HG02981 (cell line): ENCODE results near the gene CREG2.

Experiments
- ATAC-seq: cut with Tn5 transposase; IDR thresholded peaks from one replicate; pipeline ENCODE4 v1.9.1; 2021; ENCODE audit warnings: mild to moderate bottlenecking, moderate library complexity; ENCODE audit not compliant: unreplicated experiment

The CREG2 gene

DNA sequence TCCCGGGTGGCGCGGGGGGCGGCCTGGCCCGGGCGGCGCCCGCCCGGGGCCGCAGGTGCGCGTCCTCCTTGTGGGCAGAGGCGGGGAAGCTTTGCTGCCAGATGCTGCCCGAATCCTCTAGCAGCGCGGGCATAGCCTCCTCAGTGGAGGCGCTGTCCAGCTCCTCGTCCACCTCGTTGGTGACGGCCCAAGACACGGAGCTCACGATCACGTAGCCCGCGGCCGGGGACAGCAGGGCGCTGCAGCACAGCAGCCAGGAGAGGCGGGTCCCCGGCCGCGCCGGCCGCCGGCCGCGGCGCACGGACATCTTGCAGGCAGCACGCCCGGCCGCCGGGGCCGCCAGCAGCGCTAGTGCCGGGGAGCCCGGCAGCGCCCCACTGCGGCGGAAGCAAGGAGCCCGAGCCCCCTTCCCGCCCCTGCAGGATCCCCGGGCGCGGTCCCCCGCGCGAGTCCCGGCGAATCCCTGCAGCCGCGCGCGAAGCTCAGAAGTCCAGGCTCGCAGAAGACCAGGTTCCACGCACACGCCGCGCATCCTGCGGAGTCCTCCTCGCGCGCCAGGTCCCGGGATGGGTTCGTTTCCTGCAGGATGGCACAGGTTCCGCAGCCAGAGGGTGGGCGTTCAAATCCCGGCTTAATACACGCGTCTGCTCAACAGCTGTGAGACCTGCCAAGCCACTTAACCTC is at the start of gene CREG2:
CREG2 (minus strand) TSS at position 353 of the 684 bp plus-strand sequence; CDS start at position 307, 46 bp downstream.
- no peak for ATAC-seq

DNA sequence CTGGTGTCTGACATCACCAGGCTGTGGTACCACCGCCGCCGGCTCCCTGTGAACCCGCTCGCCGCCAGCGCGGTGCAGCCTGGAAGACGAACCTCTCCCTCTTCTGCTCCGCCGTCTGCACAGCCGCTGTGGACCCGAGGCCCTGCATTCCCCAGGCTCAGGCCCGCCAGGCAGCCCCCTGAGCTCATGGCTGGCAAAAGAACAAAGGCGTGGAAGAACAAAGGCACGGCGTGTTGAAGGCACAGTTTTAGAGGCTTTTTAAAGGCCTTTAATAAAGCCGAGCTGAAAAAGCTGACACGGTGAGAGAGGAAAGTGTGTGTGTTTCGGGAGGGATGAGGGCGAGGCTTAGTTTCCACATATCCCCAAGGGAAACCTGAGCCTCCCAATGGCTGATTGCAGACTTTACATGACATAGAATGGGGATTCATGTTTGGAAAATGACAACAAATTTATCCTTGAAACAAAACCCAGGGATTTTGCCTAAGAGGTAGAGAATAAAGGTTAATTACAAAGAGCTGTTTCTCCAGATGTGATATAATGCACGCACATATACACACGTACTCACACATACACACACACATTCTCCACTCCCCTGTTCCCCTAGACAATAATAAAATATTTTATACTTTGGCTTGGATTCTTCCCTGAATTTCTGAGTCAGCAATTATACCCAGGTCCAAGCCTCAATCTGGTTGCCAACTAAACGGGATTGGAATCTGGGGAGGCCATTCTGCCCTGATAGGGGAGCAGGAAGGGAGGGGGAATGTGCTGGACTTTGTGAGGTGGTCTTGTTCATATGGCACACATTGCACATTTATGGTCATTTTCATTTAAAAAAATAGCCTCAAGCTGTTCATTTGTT is 47.9 kb upstream of the CREG2 start:
- ATAC-seq: no peak

- no peak for ATAC-seq
These were observed 46.2 kb upstream of the CREG2 start for GRCh38 chr2:101433465-101433864.

DNA sequence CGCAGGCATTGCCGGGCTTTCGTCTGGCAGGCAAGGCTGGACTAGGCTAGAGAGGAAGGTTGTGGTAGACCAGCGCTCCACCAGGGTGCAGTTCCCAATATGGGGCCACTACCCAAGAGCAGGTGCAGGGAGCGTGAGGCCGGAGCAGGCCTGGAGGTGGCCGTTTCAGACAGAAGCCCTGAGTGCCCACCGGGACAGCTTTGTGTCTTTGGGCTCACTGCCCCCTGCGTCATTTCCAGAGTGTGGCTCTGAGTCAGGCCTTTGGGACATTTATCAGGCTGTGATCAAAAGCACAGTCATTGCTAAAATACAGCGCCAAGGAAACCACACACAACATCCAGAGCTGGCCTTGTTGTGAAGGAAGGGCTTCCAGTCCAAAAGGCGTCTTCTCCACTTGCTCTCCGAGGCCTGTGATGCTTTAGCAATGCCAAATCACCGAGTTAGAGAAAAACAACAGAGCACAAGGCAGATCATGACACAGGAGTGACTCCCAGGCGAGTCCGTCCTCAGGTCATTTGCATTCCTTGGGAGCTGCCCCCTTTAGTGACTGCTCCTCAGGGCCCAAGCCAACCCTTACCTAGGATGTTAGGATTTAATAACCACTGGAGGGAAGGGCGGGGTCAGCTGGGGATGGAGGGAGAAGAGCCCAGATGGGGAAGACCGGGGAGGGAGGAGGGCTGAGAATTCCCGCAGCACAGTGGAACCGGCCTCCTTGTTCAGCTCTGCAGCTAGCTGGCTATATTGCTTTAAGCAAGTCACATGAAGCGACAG is 45.3 kb upstream of the CREG2 start:
- no peak for ATAC-seq

- ATAC-seq: no peak
These were observed 44.2 kb upstream of the CREG2 start for GRCh38 chr2:101431486-101431885.

DNA sequence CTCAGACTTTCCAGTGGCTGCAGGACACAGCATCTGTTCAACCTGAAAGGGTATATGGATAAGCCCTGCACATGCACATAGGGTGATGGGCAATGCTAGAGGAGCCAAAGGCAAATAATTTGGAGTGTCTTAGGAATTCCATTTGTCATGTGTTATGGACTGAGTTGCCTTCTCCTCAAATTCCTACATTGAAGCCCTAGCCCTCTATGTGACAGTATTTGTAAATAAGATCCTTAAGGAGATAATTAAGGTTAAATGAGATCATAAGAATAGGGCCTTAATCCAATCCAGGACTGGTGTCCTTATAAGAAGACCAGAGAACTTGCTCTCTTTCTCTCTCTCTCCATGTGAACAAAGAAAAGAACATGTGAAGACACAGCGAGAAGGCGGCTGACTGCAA is 42.9 kb upstream of the CREG2 start:
- no peak for ATAC-seq

- ATAC-seq: no peak
These were observed 42.1 kb upstream of the CREG2 start for GRCh38 chr2:101429453-101429852.

- ATAC-seq: no peak
These were observed 41.3 kb upstream of the CREG2 start for GRCh38 chr2:101428422-101429176.

- no peak for ATAC-seq
These were observed 40.4 kb upstream of the CREG2 start for GRCh38 chr2:101427743-101428142.

DNA sequence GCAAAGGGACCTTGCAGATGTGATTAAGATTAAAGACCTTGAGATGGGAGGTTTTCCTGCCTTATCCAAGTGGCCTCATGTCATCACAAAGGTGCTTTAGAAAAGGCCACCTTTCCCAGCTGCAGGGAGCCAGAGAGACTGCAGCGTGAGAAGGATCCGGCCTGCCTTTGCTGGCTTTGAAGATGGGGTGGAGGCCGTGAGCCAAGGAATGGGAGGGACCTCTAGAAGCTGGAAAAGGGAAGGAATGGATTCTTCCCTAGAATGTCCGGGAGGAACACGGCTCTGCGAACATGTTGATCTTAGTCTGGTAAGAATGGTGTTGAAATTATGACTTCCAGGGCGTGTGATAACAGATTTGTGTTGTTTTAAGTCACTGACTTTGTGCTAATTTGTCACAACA is 39.9 kb upstream of the CREG2 start:
- no peak for ATAC-seq

GRCh38 chr2:101426822-101427221 is 39.5 kb upstream of the CREG2 start:
- no peak for ATAC-seq

DNA sequence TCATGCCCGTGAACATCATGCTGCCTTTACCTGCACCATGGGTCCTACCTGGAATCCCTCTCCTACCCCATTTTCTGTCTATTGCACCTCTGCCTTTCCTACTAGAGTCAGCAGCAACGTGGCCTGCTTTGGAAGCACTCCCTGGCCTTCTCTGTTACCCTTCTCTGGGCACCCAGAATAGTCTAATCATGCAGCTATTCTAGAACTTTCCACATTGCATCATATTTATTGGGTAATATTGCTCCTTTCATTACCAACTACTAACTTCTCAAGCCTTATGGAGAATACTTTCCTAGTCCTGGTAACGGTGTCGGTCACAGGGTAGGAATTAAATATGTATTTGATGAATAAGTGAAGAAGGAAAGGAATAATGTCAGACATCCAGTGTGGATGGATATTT is 33.3 kb upstream of the CREG2 start:
- no peak for ATAC-seq

DNA sequence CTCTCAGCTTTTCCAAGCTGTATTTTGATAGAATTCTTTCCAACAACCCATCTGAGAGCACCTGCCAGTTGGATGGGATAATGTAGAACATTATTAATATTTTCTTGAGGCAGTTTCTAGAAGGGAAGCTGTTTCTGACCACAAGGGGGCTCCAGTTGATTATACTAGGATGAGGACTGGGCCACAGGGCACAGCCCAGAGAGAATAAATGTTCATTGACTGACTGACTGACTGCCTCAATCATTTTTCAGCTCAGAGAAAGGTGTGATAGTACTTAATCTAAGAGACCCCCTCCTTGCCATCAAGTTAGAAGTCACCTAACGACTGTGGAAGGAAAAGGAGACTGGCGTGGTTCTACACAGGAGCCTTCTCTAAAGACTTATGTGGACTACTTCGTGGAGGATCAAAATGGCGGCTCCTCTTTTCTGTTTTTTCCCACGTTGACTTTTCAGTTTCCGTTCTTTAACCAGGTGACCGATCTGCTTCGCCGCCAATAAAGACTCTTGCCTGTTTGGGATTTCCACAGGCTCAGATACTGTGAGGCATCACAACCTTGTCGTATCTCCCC is 31.9 kb upstream of the CREG2 start:
- ATAC-seq: no peak

DNA sequence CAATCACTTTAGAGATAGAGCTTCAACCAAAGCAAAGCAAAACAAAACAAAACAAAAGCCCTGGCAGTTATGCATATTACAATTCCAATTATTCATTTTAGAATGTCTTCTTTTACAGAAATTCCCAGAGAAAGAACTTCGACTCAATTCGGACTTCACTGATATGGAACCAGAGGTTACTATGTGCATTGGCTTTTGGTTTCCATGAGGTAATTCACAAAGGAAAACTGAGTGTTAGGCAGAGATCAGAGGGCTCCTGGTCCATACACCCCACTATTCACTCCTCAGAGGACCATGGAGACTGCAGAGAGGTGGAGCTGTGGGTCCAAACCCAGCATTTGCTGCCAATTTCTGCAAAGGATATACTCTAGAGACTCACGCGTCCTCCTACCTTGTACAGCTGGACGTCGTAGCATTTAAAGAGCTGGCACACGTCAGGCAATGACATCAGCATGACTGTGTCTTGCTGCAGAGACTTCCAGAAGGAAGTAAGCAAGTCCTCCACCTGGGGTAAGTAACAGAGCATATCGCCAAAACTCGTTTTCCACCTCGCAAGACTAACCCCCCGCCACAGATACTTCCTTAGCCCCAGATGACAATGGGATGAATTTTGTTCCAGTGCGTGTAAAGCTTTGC is 31.3 kb upstream of the CREG2 start:
- ATAC-seq: no peak

GRCh38 chr2:101416609-101417008 is 29.3 kb upstream of the CREG2 start:
- no peak for ATAC-seq

- no peak for ATAC-seq
These were observed 28.6 kb upstream of the CREG2 start for GRCh38 chr2:101415884-101416283.

- ATAC-seq: no peak
These were observed 27.9 kb upstream of the CREG2 start for GRCh38 chr2:101415220-101415619.

GRCh38 chr2:101412092-101412694 is 24.9 kb upstream of the CREG2 start:
- no peak for ATAC-seq

- no peak for ATAC-seq
These were observed 23.4 kb upstream of the CREG2 start for GRCh38 chr2:101410746-101411145.

- ATAC-seq: no peak
These were observed 22.8 kb upstream of the CREG2 start for GRCh38 chr2:101410114-101410513.
